ENCODE measurements around the gene SPTLC1.
"Not testable (repeated sequence)": the region's sequence is repeated elsewhere in the genome, so short reads cannot be mapped to it uniquely, and the experiment has no call there.

SPTLC1 gene

DNA sequence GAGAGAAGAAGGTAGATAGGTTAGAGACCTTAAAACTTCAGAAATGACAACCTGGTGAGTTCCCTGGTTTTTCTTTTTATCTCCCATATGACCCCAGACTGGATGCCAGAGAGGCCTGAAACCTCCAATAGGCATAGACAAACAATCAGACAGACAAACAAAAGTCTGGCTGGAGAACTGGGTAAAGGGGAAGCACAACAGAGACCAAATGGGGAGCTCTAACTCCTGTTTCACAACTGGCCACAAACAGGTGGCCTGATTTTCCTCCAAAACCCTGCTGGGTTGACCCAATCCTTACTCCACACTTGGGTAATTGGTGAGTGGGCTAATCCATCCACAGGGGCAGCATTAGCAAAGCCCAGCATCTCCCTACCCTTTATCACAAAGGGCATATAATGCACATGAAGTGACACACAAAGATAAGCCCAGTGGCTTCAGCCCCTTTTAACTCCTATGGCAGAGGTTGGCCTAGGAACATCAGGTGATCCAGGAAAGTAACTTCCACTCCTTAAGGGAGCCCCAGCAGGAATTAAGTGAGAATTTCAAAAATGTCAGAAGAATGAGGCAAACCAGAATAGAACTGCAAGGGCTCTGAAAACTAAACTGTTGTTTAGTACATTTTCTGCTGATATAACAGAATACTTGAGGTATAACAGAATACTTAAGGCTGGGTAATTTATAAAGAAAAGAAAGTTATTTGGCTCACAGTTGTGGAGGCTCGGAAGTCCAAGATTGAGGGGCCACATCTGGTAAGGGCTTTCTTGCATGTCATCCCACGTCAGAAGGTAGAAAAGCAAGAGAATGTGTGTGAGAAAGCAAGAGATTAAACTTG, 104.3 kb downstream of the SPTLC1 start:
- peak in 1 of 2 experiments; percentile 22 for DNase-seq
- TF ChIP-seq POLR2A (IDR thresholded peaks at IDR 0.05; ENCODE audit: low read length) (no peak), GATA1 (IDR thresholded peaks at IDR 0.05; ENCODE audit: low read depth, low read length) (no peak)

DNA sequence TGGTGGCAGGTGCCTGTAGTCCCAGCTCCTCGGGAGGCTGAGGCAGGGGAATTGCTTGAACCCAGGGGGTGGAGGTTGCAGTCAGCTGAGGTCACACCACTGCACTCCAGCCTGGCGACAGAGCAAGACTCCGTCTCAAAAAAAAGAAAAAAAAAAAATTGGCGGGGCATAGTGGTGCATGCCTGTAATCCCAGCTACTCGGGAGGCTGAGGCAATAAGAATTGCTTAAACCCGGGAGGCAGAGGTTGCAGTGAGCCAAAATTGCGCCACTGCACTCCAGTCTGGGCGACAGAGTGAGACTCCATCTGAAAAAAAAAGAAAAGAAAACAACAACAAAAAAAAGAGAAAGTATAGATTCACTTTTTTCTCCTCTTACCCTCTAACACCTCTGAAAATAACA, 105.0 kb downstream of the SPTLC1 start:
- not testable (repeated sequence) for DNase-seq

DNA sequence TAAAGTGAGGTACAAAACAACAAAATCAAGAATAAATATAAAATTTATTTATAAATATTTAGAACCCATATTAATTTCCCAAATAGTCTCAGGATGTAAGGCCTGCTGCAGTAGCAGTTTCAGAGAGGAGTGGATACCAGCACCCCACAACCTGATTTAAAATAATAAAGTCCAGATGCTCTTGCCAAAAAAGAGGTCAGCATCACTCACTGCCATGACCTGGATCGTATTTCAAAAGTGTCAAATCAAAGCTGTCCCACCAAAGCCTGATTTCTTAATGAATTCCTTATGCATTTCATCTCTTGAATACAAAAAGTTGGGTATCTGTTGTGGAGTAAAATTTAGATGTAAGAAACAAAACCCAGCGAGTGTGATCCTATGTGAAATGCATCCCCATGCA, 107.2 kb downstream of the SPTLC1 start:
- DNase-seq: no peak
- TF ChIP-seq GATA1 (IDR thresholded peaks at IDR 0.05; ENCODE audit: low read depth, low read length) (no peak), POLR2A (IDR thresholded peaks at IDR 0.05; ENCODE audit: low read length) (no peak)

- no peak for DNase-seq
- no peak for TF ChIP-seq GATA1 (IDR thresholded peaks at IDR 0.05; ENCODE audit: low read depth, low read length)
- TF ChIP-seq POLR2A (IDR thresholded peaks at IDR 0.05; ENCODE audit: low read length): no peak
These were observed 111.2 kb downstream of the SPTLC1 start for GRCh38 chr9:92004045-92004392.

DNA sequence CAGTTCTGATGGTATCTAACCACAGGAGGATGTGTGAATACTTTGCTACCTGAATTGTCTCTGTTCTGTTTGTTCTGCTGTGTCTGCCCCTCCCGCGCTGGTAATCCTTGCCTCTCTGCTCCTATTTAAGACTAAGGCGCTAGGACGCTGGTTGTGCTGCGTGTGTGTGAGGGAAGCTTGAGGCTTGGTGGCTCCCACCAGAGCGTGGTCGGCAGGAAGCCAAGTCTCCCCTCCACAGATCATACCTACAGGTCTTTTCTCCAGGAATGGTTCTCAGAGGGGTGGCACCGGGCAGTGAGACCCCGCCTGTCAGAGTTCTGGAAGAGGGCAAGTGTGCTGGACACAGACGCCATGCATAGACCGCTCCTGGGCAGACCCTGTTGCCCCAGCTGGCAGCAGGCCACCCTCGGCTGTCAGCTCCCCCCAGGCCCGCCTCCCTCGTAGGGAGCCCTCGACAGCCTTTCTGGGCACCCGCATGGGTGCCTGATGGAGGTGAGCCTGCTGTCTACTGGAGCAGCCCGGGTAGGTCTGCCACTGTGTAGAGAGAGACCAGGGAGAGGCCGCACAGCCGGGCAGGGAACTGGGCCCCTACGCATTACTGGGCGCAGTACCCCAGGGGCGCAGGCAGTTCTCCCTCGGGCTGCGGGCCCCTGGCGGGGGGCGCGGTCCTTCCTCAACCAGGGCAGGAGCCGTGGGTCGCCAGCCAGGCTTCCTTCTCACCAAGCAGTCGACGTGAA, 111.7 kb downstream of the SPTLC1 start:
- DNase-seq: no peak
- no peak for TF ChIP-seq POLR2A (IDR thresholded peaks at IDR 0.05; ENCODE audit: low read length)
- no peak for TF ChIP-seq GATA1 (IDR thresholded peaks at IDR 0.05; ENCODE audit: low read depth, low read length)

DNA sequence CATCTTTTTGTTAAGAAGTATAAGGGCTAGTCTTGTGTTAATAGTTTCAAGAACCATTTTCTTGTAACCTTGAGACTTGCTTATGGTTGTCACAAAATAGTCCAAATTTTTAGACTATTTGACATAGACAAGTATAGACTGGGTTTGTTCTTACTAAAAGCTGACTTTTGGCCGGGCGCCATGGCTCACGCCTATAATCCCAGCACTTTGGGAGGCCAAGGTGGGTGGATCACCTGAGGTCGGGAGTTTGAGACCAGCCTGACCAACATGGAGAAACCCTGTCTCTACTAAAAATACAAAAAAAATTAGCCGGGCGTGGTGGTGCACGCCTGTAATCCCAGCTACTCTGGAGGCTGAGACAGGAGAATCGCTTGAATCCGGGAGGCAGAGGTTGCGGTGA, 113.3 kb downstream of the SPTLC1 start:
- not testable (repeated sequence) for DNase-seq

DNA sequence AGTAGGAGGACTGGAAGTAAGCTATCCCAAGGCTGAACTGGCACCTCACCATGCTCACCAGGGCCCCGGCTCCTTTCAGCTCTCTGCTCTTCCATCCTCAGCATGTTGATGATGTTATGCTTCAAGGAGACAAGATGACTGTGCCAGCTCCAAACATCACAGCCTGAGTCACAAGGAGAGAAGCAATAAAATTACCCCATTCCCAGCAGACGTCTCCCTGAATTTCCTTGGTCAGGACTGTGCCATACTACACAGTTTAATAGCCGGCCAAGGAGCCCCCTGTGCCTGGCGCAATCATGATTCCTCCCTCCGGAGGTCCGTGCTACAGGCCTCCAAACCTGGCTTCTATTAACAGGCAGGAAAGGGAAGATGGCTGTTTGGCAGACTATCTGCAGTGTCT, 114.0 kb downstream of the SPTLC1 start:
- no peak for DNase-seq
- no peak for TF ChIP-seq POLR2A (IDR thresholded peaks at IDR 0.05; ENCODE audit: low read length)
- no peak for TF ChIP-seq GATA1 (IDR thresholded peaks at IDR 0.05; ENCODE audit: low read depth, low read length)

GRCh38 chr9:91995000-91995655, 120.1 kb downstream of the SPTLC1 start:
- TF ChIP-seq GATA1 (IDR thresholded peaks at IDR 0.05; ENCODE audit: low read depth, low read length) (no peak), POLR2A (IDR thresholded peaks at IDR 0.05; ENCODE audit: low read length) (no peak)
- DNase-seq: peak; percentile 20 to 49

DNA sequence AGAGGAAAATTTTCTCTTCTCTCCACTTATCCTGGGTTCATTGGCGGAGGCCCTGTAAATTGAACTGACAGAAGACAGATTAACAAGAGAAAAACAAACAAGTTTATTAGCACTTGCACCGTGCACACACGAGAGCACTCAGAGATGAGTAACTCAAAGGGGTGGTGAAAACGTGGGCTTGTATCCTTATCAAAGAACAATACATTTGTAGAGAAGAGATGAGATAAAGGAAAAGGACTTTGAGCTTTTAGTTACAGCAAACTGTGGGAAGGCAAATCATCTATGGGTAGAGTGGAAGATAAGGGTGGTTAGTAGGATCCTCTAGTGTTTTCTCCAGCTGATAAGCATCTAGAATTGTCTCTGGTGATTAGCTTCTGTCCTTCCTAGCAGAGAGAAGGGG, 120.8 kb downstream of the SPTLC1 start:
- no peak for TF ChIP-seq POLR2A (IDR thresholded peaks at IDR 0.05; ENCODE audit: low read length)
- no peak for TF ChIP-seq GATA1 (IDR thresholded peaks at IDR 0.05; ENCODE audit: low read depth, low read length)
- peak in 1 of 2 experiments; percentile 19 for DNase-seq

GRCh38 chr9:91992461-91993041, 122.7 kb downstream of the SPTLC1 start:
- TF ChIP-seq POLR2A (IDR thresholded peaks at IDR 0.05; ENCODE audit: low read length) (no peak), GATA1 (IDR thresholded peaks at IDR 0.05; ENCODE audit: low read depth, low read length) (no peak)
- DNase-seq: no peak

DNA sequence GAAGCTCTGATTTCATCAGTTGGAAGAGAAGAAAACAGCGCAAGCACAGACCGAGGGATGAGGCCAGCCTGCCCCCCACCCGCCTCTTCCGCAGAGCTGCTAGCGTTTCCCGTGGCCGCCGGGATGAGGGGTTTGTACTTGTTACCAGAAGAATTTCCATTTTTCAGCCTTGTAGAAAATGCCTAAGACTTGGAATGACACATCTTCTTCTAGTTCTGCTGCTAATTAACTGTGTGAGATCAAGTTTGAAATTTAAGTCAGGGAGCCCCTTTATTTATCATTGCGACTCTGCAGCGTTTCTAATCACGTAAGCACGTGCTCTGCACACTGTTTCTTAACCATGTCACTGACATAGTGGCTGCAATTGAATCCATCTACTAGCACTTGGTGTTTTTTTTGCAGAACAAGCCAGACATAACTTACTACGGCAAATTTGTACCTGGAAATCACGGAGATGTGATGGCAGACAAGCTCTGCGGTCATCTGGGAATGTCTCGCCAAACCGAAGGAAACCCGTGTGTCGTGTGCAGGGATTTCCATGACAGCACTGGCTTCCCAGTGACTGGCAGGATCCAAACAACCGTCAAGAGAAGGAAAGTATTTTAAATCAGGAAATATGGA, 123.4 kb downstream of the SPTLC1 start:
- TF ChIP-seq POLR2A (IDR thresholded peaks at IDR 0.05; ENCODE audit: low read length) (no peak), GATA1 (IDR thresholded peaks at IDR 0.05; ENCODE audit: low read depth, low read length) (no peak)
- DNase-seq: no peak

DNA sequence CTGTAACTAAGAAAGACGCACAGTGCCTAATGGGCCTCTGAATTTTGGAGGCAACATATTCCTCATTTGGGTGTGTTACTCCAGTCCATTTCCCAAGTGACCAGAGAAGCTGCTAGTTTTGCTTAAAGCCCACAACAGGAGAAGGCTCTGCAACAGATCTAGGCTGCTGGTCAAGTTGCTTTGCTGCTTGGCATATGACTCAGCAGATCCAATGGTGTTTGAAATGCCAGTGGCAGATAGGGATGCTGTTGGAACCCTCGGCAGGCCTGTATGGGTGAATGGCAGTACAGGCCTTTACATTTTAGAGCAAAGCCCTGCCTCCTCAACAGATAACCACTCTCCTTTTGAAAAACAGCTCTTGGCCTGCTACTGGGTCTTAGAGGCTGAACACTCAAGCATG, 129.0 kb downstream of the SPTLC1 start:
- TF ChIP-seq GATA1 (IDR thresholded peaks at IDR 0.05; ENCODE audit: low read depth, low read length): no peak
- no peak for TF ChIP-seq POLR2A (IDR thresholded peaks at IDR 0.05; ENCODE audit: low read length)
- DNase-seq: no peak

GRCh38 chr9:91985692-91986091, 129.5 kb downstream of the SPTLC1 start:
- no peak for TF ChIP-seq POLR2A (IDR thresholded peaks at IDR 0.05; ENCODE audit: low read length)
- no peak for TF ChIP-seq GATA1 (IDR thresholded peaks at IDR 0.05; ENCODE audit: low read depth, low read length)
- no peak for DNase-seq

Data from erythroblast (primary cell).